B cell (primary cell): ENCODE results near the gene IGF1R. TPM values are rescaled to one million over a fixed set of nuclear protein-coding genes. Genes with fewer than 3 reads are reported as not detected.

Source experiments
- ATAC-seq: fragments of 200-7000 bp; cut with Tn5 transposase; one replicate; pipeline ENCODE4 v1.10.0; 2021; ENCODE audit warnings: low read depth, mild to moderate bottlenecking, moderate number of reproducible peaks, moderate library complexity
- CTCF ChIA-PET: fragments of 350-600 bp; sonication (Branson Sonifier 250); formaldehyde crosslinking; loops from one replicate; lab custom pipeline; 2021; ENCODE audit warnings: antibody characterized with exemption, inconsistent platforms; lab: Charles Lee
- POLR2A ChIA-PET: fragments of 350-600 bp; sonication (Branson Sonifier 250); formaldehyde crosslinking; loops from one replicate; lab custom pipeline; 2021; ENCODE audit warnings: antibody characterized with exemption; lab: Charles Lee
- DNase-seq: peaks from one replicate; pipeline ENCODE4 v3.0.0; 2013
- H2AFZ ChIP-seq: 2 replicates; pipeline ENCODE4 v1.6.1; 2012; ENCODE audit warnings: mild to moderate bottlenecking, low read depth, low read length; ENCODE audit not compliant: insufficient read depth, poor library complexity, severe bottlenecking
- H3K27ac ChIP-seq, 2 donors: 1 replicate in 1 of 2; 2 replicates in 1 of 2; pipeline ENCODE4 v1.5.1; 2012 to 2013; ENCODE audit warnings: low read length in 2 of 2, mild to moderate bottlenecking in 2 of 2, moderate library complexity in 1 of 2
- H3K27me3 ChIP-seq, 4 experiments: fragments of 200-600 bp in 1 of 4; sonication (generic) in 1 of 4; replicated peaks in 1 of 4; 1 replicate in 2 of 4; 2 replicates in 2 of 4; pipeline versions ENCODE4 v1.6.1 to v1.7.0; 2013 to 2016; ENCODE audit warnings: low read length in 3 of 4, mild to moderate bottlenecking in 2 of 4, mixed read lengths in 1 of 4, moderate library complexity in 1 of 4; ENCODE audit not compliant: insufficient read depth in 4 of 4, control insufficient read depth in 3 of 4; ENCODE audit errors: control extremely low read depth in 1 of 4
- H3K36me3 ChIP-seq, 2 experiments: replicated peaks in 1 of 2; 1 replicate in 1 of 2; 2 replicates in 1 of 2; pipeline versions ENCODE4 v1.6.1 to v1.7.1; 2013; ENCODE audit warnings: low read length in 1 of 2; ENCODE audit not compliant: insufficient read depth in 2 of 2, control insufficient read depth in 1 of 2; ENCODE audit errors: control extremely low read depth in 1 of 2, extremely low read depth in 1 of 2
- H3K4me1 ChIP-seq, 2 donors: fragments of 200-600 bp in 1 of 2; sonication (generic) in 1 of 2; 1 replicate in 1 of 2; 2 replicates in 1 of 2; pipeline versions ENCODE4 v1.5.1 to v1.6.1; 2013 to 2017; ENCODE audit warnings: low read length in 2 of 2; ENCODE audit not compliant: control insufficient read depth in 2 of 2, insufficient read depth in 2 of 2
- H3K4me2 ChIP-seq: replicated peaks from 2 replicates; pipeline ENCODE3; 2012; ENCODE audit warnings: mild to moderate bottlenecking, low read depth, low read length; ENCODE audit not compliant: poor library complexity, severe bottlenecking
- H3K4me3 ChIP-seq, 5 experiments: fragments of 200-600 bp in 1 of 5; sonication (generic) in 1 of 5; 1 replicate in 3 of 5; 2 replicates in 2 of 5; pipeline versions ENCODE4 v1.5.1 to v1.7.0; 2011 to 2016; ENCODE audit warnings: low read length in 4 of 5, mild to moderate bottlenecking in 4 of 5, low read depth in 2 of 5, control low read depth in 1 of 5, moderate library complexity in 1 of 5; ENCODE audit not compliant: insufficient read depth in 1 of 5; ENCODE audit errors: control extremely low read depth in 1 of 5, extremely low read depth in 1 of 5
- H3K79me2 ChIP-seq: fragments of 200-600 bp; sonication (generic); one replicate; pipeline ENCODE4 v1.6.0; 2016; ENCODE audit warnings: low read length; ENCODE audit not compliant: control insufficient read depth, insufficient read depth
- H3K9ac ChIP-seq: fragments of 200-600 bp; sonication (generic); 2 replicates; pipeline ENCODE4 v1.6.1; 2017; ENCODE audit warnings: mild to moderate bottlenecking, low read length, moderate library complexity
- H3K9me3 ChIP-seq, 3 donors: one replicate each; pipeline versions ENCODE4 v1.6.1 to v1.7.1; 2013; ENCODE audit warnings: low read length in 2 of 3; ENCODE audit not compliant: control insufficient read depth in 2 of 3, insufficient read depth in 1 of 3; ENCODE audit errors: control extremely low read depth in 1 of 3
- H4K20me1 ChIP-seq: 2 replicates; pipeline ENCODE4 v1.6.0; 2012; ENCODE audit warnings: mild to moderate bottlenecking, low read length; ENCODE audit not compliant: insufficient read depth, control insufficient read depth, poor library complexity, severe bottlenecking
- H3K27ac Mint-ChIP-seq: one replicate; pipeline ENCODE4 v1.8.0; 2021; ENCODE audit warnings: mixed read lengths
- H3K27me3 Mint-ChIP-seq: one replicate; pipeline ENCODE4 v1.8.0; 2021; ENCODE audit warnings: mixed read lengths
- H3K4me1 Mint-ChIP-seq: one replicate; pipeline ENCODE4 v1.8.0; 2021; ENCODE audit warnings: mixed read lengths
- H3K4me3 Mint-ChIP-seq: one replicate; pipeline ENCODE4 v1.8.0; 2021; ENCODE audit warnings: mixed read lengths
- H3K9me3 Mint-ChIP-seq: one replicate; pipeline ENCODE4 v1.8.0; 2022; ENCODE audit warnings: mixed read lengths; ENCODE audit not compliant: insufficient read depth
- CTCF ChIP-seq: fragments of 200-600 bp; IDR thresholded peaks from one replicate; pipeline ENCODE4 v1.8.0; 2022; ENCODE audit warnings: antibody characterized with exemption, mild to moderate bottlenecking
- EZH2 ChIP-seq: IDR thresholded peaks from 2 replicates; pipeline ENCODE4 v1.6.1; 2012; ENCODE audit warnings: borderline replicate concordance, low read depth, mild to moderate bottlenecking, moderate library complexity, low read length; ENCODE audit not compliant: insufficient read depth, poor library complexity, severe bottlenecking
- WGBS: methylation state at CpG from one replicate; pipeline ENCODE4 v1.1.5; 2013; ENCODE audit warnings: missing lambda C conversion rate; ENCODE audit not compliant: insufficient coverage; 5-methylcytosine and 5-hydroxymethylcytosine counted together
- intact Hi-C: fragments of 100-400 bp; cut with micrococcal nuclease; formaldehyde crosslinking; loops from one replicate; pipeline ENCODE4 v1.10.0; 2022
- polyA plus RNA-seq: library from polyadenylated mRNA; depleted of rRNA; stranded (reverse); fragments of >200 nt; gene quantifications from 2 replicates; pipeline ENCODE4 v1.2.3, GENCODE V29; 2012
- total RNA-seq, 2 donors: library from RNA; stranded (reverse); fragments of 120-200 nt in 1 of 2; gene quantifications; 1 replicate in 1 of 2; 2 replicates in 1 of 2; pipeline versions ENCODE4 v1.2.3 to v1.2.4, GENCODE V29; 2013 to 2022

Gene IGF1R
- total and polyA plus RNA-seq, 2 donors (not counting 1 experiment from before 2014, with no cell fraction given): 5.4 to 23.1 TPM

DNA sequence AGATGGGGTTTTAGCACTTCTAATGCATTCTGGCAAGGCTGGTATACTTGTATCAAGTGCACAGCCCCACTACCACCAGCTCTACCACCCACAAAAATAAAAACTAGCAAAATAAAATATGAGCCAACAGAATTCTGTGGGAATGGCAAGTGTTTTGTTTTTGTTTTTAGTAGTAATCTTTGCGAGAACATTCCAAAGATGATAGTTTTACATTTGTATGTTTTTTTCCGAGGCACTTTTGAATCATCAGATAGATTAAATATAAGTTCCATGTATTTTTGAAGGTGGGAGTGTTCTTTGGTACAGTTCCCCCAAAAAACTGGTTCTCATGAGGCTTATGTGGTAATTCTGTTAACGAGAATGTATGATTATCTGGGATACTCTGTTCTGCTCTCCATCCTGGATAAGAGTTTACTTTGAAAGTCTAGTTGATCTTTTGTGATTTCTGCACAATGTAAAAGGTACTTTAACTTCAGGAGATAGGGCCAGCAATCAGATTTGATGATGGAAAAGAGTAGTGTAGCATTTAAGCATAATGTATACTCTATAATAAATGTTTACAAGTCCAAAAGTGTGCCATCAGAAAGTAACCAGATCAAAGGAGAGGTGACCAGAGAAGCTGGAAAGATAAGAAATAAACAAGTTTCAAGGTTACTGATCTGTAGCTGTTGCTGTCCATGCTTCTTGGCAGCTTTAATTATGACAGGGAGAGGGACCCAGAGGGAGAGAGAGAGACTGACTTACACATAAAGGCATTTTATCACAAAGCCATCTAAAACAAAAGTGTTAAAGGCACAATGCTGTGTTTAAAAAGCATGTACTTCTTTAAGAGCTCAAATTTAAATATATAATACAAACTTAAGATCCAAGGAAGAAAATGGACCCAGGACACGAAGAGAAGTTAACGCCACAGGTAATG, 228.4 kb downstream of the IGF1R start:
- Histone ChIP-seq H3K9me3 (no peaks in the 10 kb centered on the region), H3K36me3 (no peaks in the 10 kb centered on the region), H3K4me1 (peaks cover 6 to 7% of the 10 kb centered on the region in 2 donors), H3K4me2 (no peak overlapping the region), H3K27me3 (no peaks in the 10 kb centered on the region), H3K4me3 (no peak overlapping the region), H3K27ac (no peak overlapping the region), H3K79me2 (no peaks in the 10 kb centered on the region), H2AFZ (no peak overlapping the region), H4K20me1 (no peaks in the 10 kb centered on the region), H3K9ac (no peak overlapping the region)
- DNase-seq (no peak), ATAC-seq (no peak)
- Mint-ChIP-seq H3K27me3 (peaks cover 16% of the 10 kb centered on the region), H3K9me3 (no peaks in the 10 kb centered on the region), H3K4me1 (peaks cover 13% of the 10 kb centered on the region), H3K4me3 (no peak overlapping the region), H3K27ac (no peak overlapping the region)
- intact Hi-C loops: no loop called here
- ChIA-PET POLR2A (no interaction called here), CTCF (no interaction called here)
- WGBS: 82% methylated on average over 1 of the region's 5 CpGs
- TF ChIP-seq CTCF (no peak), EZH2 (no peak)

DNA sequence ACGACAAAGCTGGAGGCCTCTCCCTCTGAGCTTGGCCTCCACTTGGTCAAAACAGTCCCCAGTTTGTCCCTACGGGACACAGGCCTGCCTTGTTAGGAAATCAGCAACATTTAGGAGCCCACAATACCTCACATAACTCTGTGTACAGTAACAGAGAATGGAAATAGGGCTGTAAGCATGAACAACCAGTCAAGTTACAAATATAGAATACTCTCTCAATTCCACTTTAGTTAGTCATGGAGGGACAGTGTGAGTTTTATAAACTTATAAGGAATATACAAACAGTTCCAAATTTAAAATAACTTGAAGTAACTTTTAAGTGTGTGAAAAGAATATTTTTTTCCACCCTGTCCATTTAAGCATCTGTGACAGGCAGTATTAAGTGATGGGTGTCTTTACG, 229.8 kb downstream of the IGF1R start:
- intact Hi-C loops: no loop called here
- Histone ChIP-seq H3K9ac (no peak overlapping the region), H4K20me1 (no peaks in the 10 kb centered on the region), H2AFZ (no peak overlapping the region), H3K27me3 (no peaks in the 10 kb centered on the region), H3K27ac (no peak overlapping the region), H3K4me3 (no peak overlapping the region), H3K4me2 (no peak overlapping the region), H3K79me2 (no peaks in the 10 kb centered on the region), H3K4me1 (peaks cover 11% of the 10 kb centered on the region in 2 donors), H3K36me3 (no peaks in the 10 kb centered on the region), H3K9me3 (no peaks in the 10 kb centered on the region)
- DNase-seq (no peak), ATAC-seq (no peak)
- TF ChIP-seq CTCF (no peak), EZH2 (no peak)
- no peak overlapping the region for H3K27ac Mint-ChIP-seq
- POLR2A ChIA-PET: no interaction called here
- H3K4me1 Mint-ChIP-seq: peaks cover 19% of the 10 kb centered on the region
- no peak overlapping the region for H3K4me3 Mint-ChIP-seq
- no peaks in the 10 kb centered on the region for H3K9me3 Mint-ChIP-seq
- WGBS: 60% methylated on average over 1 of the region's 3 CpGs
- CTCF ChIA-PET: interaction anchor here (0.6 to 0.9 kb wide), 2 partner anchors 245 to 359 kb away, joined by 3 to 4 read pairs; no protein-coding TSS in a partner anchor
- H3K27me3 Mint-ChIP-seq: peaks cover 12% of the 10 kb centered on the region
